GM10248 (cell line): Measurements from ENCODE around the gene PDCD7.

Experiments used
- CTCF ChIA-PET: fragments of 300-600 bp; sonication (Branson Sonifier 250); formaldehyde crosslinking; extraction: SDS; loops from one replicate; lab custom pipeline; 2021; ENCODE audit warnings: antibody characterized with exemption; lab: Yijun Ruan, JAX
- POLR2A ChIA-PET: fragments of 350-650 bp; sonication (Branson Sonifier 250); formaldehyde crosslinking; extraction: SDS; loops from one replicate; lab custom pipeline; 2020; ENCODE audit warnings: antibody characterized with exemption; lab: Yijun Ruan, JAX
- DNase-seq: peaks from one replicate; pipeline ENCODE4 v3.0.0; 2012; ENCODE audit errors: extremely low spot score
- TF ChIP-seq, protein P1 (sequence below): IDR thresholded peaks from 2 replicates; pipeline ENCODE4 v1.5.1; 2012; ENCODE audit warnings: mild to moderate bottlenecking, low read depth; ENCODE audit errors: extremely low read depth, missing control alignments, control extremely low read depth

PDCD7 gene

DNA sequence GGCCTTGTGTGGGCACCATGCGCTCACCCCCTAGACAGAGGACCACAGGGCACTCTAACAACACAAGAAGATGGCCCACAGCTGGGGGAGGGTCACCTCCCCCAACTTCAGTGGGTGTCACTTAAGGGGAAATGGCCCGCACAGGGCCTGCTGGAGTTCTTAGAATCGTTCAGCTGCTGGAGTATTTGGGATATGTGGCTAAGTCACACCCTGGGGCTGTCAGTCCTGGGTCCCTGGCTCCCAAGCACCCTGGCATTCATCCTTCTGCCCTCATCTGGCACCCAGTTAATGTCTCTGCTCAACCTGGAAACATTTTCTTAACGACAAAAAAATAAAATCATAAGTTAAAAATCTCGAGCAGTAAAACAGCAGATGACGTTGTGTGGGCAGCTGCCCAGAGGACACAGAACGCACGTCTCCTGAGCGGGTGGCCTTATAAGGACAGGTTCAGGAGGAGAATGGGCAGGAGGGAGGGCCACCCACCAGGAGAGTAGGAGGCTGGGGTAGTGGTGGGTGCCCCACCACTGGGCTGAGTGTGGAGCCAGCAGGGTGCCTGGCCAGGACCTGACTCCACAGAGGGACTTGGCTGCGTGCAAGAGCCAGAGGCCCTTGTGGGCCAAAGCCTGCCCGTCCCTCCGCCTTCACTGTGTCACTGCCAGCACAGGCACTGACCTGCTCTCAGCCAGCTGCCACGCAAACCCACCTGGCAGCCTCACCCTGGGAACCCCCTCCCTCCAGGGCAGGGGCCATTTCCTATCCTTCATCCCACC is 45.5 kb downstream of the PDCD7 start:
- DNase-seq: no peak
- ChIA-PET POLR2A (no interaction called here), CTCF (interaction anchor here (1.0 to 3.2 kb wide), 6 partner anchors 14 to 54 kb away, joined by 4 to 17 read pairs (median 6); no protein-coding TSS in a partner anchor)

DNA sequence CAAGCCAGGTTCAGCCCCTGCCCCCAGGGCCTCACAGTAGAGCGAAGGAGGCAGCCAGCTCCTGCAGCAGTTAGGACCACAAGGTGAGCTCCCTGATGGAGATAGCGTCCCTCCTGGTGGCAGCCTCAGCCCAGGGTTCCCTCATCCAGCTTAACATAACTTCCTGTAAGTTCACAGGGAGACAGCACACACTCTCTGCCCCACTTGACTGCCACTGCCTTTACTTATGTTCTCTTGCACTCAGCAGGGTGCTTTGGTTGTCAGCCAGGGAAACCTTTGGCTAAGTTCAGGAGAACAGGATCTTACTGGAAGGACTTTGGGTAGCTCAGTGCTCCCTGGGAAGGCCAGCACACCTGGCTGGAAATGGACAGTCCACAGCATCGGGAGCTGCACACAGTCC is 46.2 kb downstream of the PDCD7 start:
- ChIA-PET CTCF (interaction anchor here (0.9 to 3.2 kb wide), 12 partner anchors 9 to 69 kb away, joined by 3 to 17 read pairs (median 6); partner anchors contain the start of gene KBTBD13), POLR2A (interaction anchor here (0.6 kb wide), 1 partner anchor 244 kb away, joined by 6 read pairs; no protein-coding TSS in a partner anchor)
- no peak for DNase-seq
- TF ChIP-seq, protein P1, sequence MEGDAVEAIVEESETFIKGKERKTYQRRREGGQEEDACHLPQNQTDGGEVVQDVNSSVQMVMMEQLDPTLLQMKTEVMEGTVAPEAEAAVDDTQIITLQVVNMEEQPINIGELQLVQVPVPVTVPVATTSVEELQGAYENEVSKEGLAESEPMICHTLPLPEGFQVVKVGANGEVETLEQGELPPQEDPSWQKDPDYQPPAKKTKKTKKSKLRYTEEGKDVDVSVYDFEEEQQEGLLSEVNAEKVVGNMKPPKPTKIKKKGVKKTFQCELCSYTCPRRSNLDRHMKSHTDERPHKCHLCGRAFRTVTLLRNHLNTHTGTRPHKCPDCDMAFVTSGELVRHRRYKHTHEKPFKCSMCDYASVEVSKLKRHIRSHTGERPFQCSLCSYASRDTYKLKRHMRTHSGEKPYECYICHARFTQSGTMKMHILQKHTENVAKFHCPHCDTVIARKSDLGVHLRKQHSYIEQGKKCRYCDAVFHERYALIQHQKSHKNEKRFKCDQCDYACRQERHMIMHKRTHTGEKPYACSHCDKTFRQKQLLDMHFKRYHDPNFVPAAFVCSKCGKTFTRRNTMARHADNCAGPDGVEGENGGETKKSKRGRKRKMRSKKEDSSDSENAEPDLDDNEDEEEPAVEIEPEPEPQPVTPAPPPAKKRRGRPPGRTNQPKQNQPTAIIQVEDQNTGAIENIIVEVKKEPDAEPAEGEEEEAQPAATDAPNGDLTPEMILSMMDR: no peak

More for the DNA sequence above, 45.5 kb downstream of the PDCD7 start:
- TF ChIP-seq, protein P1: no peak

DNA sequence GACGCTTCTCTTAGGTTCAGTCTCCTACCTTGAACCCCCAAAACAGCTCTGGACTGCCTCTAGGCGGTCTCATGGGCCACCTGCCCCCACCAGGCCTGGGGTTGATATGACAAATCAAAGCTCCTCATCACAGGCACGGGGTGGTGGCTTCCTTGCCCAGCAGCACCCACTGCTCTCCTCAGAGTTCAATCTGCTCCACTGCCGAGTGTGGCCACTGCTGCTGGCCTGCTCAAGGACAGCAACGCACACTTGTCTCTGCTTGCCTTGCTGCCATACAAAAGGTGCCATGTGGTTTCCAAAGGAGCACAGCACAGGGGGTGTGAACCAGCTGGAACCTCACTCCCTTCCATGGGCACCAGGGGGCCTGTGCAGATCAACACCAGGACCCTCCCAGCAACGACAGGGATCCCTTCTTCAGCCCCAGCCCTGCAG is 46.9 kb downstream of the PDCD7 start:
- ChIA-PET POLR2A (interaction anchor here (0.6 kb wide), 1 partner anchor 243 kb away, joined by 6 read pairs; no protein-coding TSS in a partner anchor), CTCF (interaction anchor here (0.9 to 3.2 kb wide), 12 partner anchors 9 to 68 kb away, joined by 3 to 17 read pairs (median 6); partner anchors contain the start of gene KBTBD13)
- no peak for DNase-seq
- TF ChIP-seq, protein P1: no peak

DNA sequence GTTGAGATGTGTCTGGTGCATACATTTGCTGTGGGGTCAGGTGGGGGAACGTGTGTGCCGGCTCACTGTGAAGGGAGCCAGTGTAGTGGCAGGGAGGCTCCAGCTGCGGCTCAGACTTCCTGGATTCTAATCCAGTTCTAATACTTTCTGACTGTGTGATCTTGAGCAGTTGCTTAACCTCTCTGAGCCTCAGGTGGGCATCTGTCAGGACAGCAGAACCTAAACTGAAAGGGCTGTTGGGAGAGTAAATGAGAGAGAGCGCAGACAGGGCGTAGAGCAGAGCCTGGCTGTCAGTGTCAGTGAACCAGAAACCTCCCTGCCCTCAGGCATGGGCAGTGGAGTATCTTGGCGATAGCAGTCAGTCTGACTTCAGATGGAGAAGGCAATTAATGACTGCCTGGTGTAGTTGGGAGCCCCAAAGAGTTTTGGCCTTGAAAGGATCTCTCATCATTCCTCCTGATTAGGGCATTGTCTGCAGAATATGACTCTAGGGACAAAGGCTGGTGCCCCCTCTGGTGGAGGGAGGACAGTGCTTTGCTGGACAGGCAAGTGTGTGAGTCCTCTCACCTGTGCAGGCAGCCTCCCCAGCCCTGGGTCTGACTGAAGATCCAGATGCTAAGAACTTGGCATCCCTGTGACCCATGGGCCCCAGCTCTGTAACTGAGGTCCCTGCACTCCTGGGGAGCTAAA is 47.5 kb downstream of the PDCD7 start:
- DNase-seq: peak; percentile 53
- CTCF ChIA-PET: interaction anchor here (0.9 to 3.2 kb wide), 11 partner anchors 9 to 68 kb away, joined by 3 to 17 read pairs (median 6); partner anchors contain the start of gene KBTBD13
- POLR2A ChIA-PET: no interaction called here
- TF ChIP-seq, protein P1: peak; percentile 58

DNA sequence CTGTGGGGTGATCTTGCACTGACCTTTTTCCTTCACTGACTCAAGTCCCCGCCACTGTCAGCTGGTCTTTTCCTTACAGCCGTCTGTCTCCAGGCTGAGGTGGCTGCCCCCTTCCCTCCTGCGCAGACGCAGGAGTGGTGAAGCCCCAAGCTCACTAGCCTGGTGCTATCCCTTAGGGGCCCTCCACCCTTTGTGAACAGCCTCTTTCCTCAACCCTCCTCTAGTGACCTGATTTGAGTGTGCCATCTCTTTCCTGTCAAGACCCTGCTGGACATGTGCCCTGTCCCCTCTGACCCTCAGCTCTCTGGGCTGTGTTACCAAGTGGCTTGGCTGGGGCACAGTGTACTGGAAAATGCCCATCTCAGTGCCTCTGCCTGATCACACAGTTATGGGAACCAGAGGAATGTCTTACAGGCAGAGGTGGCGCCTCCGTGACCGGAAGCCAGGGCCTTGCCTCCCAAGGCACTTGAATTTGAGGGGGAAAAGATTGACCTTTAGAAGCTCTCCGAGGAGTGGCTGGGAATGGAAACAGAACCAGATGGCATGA is 48.3 kb downstream of the PDCD7 start:
- no peak for DNase-seq
- POLR2A ChIA-PET: no interaction called here
- CTCF ChIA-PET: interaction anchor here (1.0 to 3.2 kb wide), 5 partner anchors 16 to 51 kb away, joined by 3 to 17 read pairs (median 9); no protein-coding TSS in a partner anchor
- TF ChIP-seq, protein P1: no peak
